HCT116 (cell line): Measurements from ENCODE around the gene JSRP1. TPM values are rescaled to one million over a fixed set of nuclear protein-coding genes. Genes with fewer than 3 reads are reported as not detected.

Experiments
- ATAC-seq: fragments of 200-7000 bp; cut with Tn5 transposase; 2 replicates; pipeline ENCODE4 v1.9.1; 2020; ENCODE audit warnings: mild to moderate bottlenecking, moderate library complexity
- BruUV-seq: library from RNA; stranded (reverse); fragments of 400-500 nt; replicated peaks from 2 replicates; lab custom pipeline; 2021; lab: Mats Ljungman, UMichigan
- CTCF ChIA-PET: fragments of 300-600 bp; sonication (Branson Sonifier 250); formaldehyde crosslinking; loops from one replicate; lab custom pipeline; 2021; ENCODE audit warnings: antibody characterized with exemption; lab: Charles Lee
- POLR2A ChIA-PET: fragments of 300-600, 350-600 bp; sonication (Branson Sonifier 250); formaldehyde crosslinking; loops from one replicate; lab custom pipeline; 2021; ENCODE audit warnings: antibody characterized with exemption; lab: Charles Lee
- RAD21 ChIA-PET, 2 experiments: fragments of 300-600 bp; sonication (Branson Sonifier 250); formaldehyde crosslinking; loops; one replicate each; lab custom pipeline; 2023; ENCODE audit warnings: low total read pairs in 2 of 2; ENCODE audit not compliant: uncharacterized antibody in 2 of 2, unreplicated experiment in 2 of 2, low non-redundant PET in 1 of 2; lab: Charles Lee
- DNase-seq: peaks from one replicate; pipeline ENCODE4 v3.0.0-alpha.2; 2010; ENCODE audit warnings: low read depth, low spot score
- H2AFZ ChIP-seq: fragments of 200-600 bp; shearing (Covaris generic), sonication (generic); 2 replicates; pipeline ENCODE4 v1.6.1; 2017; ENCODE audit warnings: low read depth, mixed run types, mixed read lengths, antibody characterized with exemption, low read length; ENCODE audit not compliant: poor library complexity, severe bottlenecking
- H3K27ac ChIP-seq: 2 replicates; pipeline ENCODE4 v1.5.1; 2012; ENCODE audit warnings: low read depth, low read length
- H3K27me3 ChIP-seq: fragments of 200-600 bp; sonication (generic); 2 replicates; pipeline ENCODE4 v1.6.1; 2016; ENCODE audit warnings: mixed run types, low read length, mixed read lengths; ENCODE audit not compliant: insufficient read depth
- H3K36me3 ChIP-seq, 2 experiments: fragments of 200-500 bp in 1 of 2; fragments of 200-600 bp in 1 of 2; sonication (Bioruptor generic) in 1 of 2; sonication (generic) in 1 of 2; 2 replicates each; pipeline versions ENCODE4 v1.5.1 to v1.6.1; 2014 to 2016; ENCODE audit warnings: low read length in 2 of 2, inconsistent platforms in 1 of 2, mixed read lengths in 1 of 2, mixed run types in 1 of 2; ENCODE audit not compliant: insufficient read depth in 2 of 2, control insufficient read depth in 1 of 2
- H3K4me1 ChIP-seq, 2 experiments: fragments of 200-600 bp in 1 of 2; sonication (generic) in 1 of 2; 2 replicates each; pipeline versions ENCODE4 v1.5.1 to v1.6.1; 2012 to 2017; ENCODE audit warnings: low read length in 2 of 2, inconsistent platforms in 1 of 2, mild to moderate bottlenecking in 1 of 2, mixed read lengths in 1 of 2, mixed run types in 1 of 2, moderate library complexity in 1 of 2; ENCODE audit not compliant: insufficient read depth in 2 of 2, control insufficient read depth in 1 of 2
- H3K4me2 ChIP-seq: fragments of 200-600 bp; sonication (generic); 2 replicates; pipeline ENCODE4 v1.6.1; 2017; ENCODE audit warnings: mixed run types, low read length, mixed read lengths
- H3K4me3 ChIP-seq, 2 experiments: fragments of 200-600 bp in 1 of 2; sonication (generic) in 1 of 2; replicated peaks in 1 of 2; 2 replicates each; pipeline ENCODE4 v1.5.1; 2011 to 2016; ENCODE audit warnings: low read length in 2 of 2, control low read depth in 1 of 2, low read depth in 1 of 2, mild to moderate bottlenecking in 1 of 2, mixed read lengths in 1 of 2, mixed run types in 1 of 2
- H3K79me2 ChIP-seq: fragments of 200-600 bp; sonication (generic); 2 replicates; pipeline ENCODE4 v1.6.1; 2017; ENCODE audit warnings: mild to moderate bottlenecking, mixed run types, low read length, moderate library complexity, mixed read lengths; ENCODE audit not compliant: insufficient read depth
- H3K9ac ChIP-seq: fragments of 200-600 bp; sonication (generic); 2 replicates; pipeline ENCODE4 v1.6.1; 2016; ENCODE audit warnings: low read length, mixed read lengths
- H3K9me2 ChIP-seq: fragments of 200-600 bp; sonication (generic), shearing (Covaris generic); 2 replicates; pipeline ENCODE4 v1.6.1; 2017; ENCODE audit warnings: mixed run types, mild to moderate bottlenecking, moderate library complexity; ENCODE audit not compliant: insufficient read depth
- H3K9me3 ChIP-seq, 2 experiments: fragments of 200-500 bp in 1 of 2; fragments of 200-600 bp in 1 of 2; sonication (Bioruptor generic) in 1 of 2; sonication (generic) in 1 of 2; 2 replicates each; pipeline ENCODE4 v1.6.1; 2014 to 2017; ENCODE audit warnings: low read length in 2 of 2, mixed read lengths in 2 of 2, inconsistent platforms in 1 of 2, low read depth in 1 of 2, mild to moderate bottlenecking in 1 of 2, mixed run types in 1 of 2, moderate library complexity in 1 of 2; ENCODE audit not compliant: control insufficient read depth in 1 of 2, insufficient read depth in 1 of 2
- H4K20me1 ChIP-seq: fragments of 200-600 bp; sonication (generic), shearing (Covaris generic); 2 replicates; pipeline ENCODE4 v1.6.1; 2017; ENCODE audit warnings: mixed run types, mild to moderate bottlenecking, moderate library complexity; ENCODE audit not compliant: insufficient read depth
- CBX3 ChIP-seq: IDR thresholded peaks from 2 replicates; pipeline ENCODE4 v1.6.1; 2012; ENCODE audit warnings: low read depth
- CEBPB ChIP-seq: IDR thresholded peaks from 2 replicates; pipeline ENCODE4 v1.6.1; 2012; ENCODE audit warnings: low read depth
- EGR1 ChIP-seq: IDR thresholded peaks from 2 replicates; pipeline ENCODE4 v1.6.1; 2012; ENCODE audit warnings: low read depth
- ELF1 ChIP-seq: IDR thresholded peaks from 2 replicates; pipeline ENCODE4 v1.6.1; 2012; ENCODE audit warnings: low read depth, borderline replicate concordance
- EZH2 ChIP-seq: fragments of 200-600 bp; sonication (generic); IDR thresholded peaks from 2 replicates; pipeline ENCODE4 v1.6.1; 2017; ENCODE audit warnings: antibody characterized with exemption, mixed run types
- EZH2phosphoT487 ChIP-seq: fragments of 200-600 bp; IDR thresholded peaks from 2 replicates; pipeline ENCODE4 v1.6.1; 2018; ENCODE audit warnings: antibody characterized with exemption, borderline replicate concordance
- FOSL1 ChIP-seq: IDR thresholded peaks from 2 replicates; pipeline ENCODE4 v1.6.1; 2012; ENCODE audit warnings: low read depth
- JUND ChIP-seq: IDR thresholded peaks from 2 replicates; pipeline ENCODE4 v1.6.1; 2012
- POLR2AphosphoS5 ChIP-seq: IDR thresholded peaks from 2 replicates; pipeline ENCODE4 v1.6.1; 2011; ENCODE audit warnings: mild to moderate bottlenecking, low read depth, low read length, moderate library complexity
- RAD21 ChIP-seq: IDR thresholded peaks from 2 replicates; pipeline ENCODE4 v1.6.1; 2012; ENCODE audit warnings: low read depth, mild to moderate bottlenecking
- SIN3A ChIP-seq: IDR thresholded peaks from 2 replicates; pipeline ENCODE4 v1.6.1; 2012; ENCODE audit warnings: low read depth
- SRF ChIP-seq: IDR thresholded peaks from 2 replicates; pipeline ENCODE4 v1.6.1; 2012; ENCODE audit warnings: low read depth
- TCF7L2 ChIP-seq: IDR thresholded peaks from 2 replicates; pipeline ENCODE4 v1.7.0; 2011; ENCODE audit warnings: borderline replicate concordance, inconsistent platforms; ENCODE audit not compliant: insufficient read depth, insufficient read length; ENCODE audit errors: extremely low read depth
- YY1 ChIP-seq: IDR thresholded peaks from 2 replicates; pipeline ENCODE4 v1.6.1; 2011; ENCODE audit warnings: low read length, low read depth, moderate library complexity, mild to moderate bottlenecking; ENCODE audit not compliant: insufficient replicate concordance; ENCODE audit errors: extremely low read depth
- ZBTB33 ChIP-seq: IDR thresholded peaks from 2 replicates; pipeline ENCODE4 v1.6.1; 2011; ENCODE audit warnings: mild to moderate bottlenecking, low read length, moderate library complexity; ENCODE audit not compliant: insufficient replicate concordance; ENCODE audit errors: extremely low read depth
- ZFX ChIP-seq: fragments of 450-650 bp; IDR thresholded peaks from 2 replicates; pipeline ENCODE4 v1.6.1; 2017
- ZNF274 ChIP-seq: fragments of 200-500 bp; sonication (Bioruptor generic); IDR thresholded peaks from 2 replicates; pipeline ENCODE4 v1.6.1; 2014; ENCODE audit warnings: mild to moderate bottlenecking, low read depth, low read length, inconsistent platforms
- intact Hi-C: fragments of 100-400 bp; cut with micrococcal nuclease; formaldehyde crosslinking; loops from 2 replicates; pipeline ENCODE4 v1.10.0; 2022
- total RNA-seq: library from RNA; stranded (reverse); gene quantifications from one replicate; pipeline ENCODE4 v1.2.1, GENCODE V29; 2021; ENCODE audit not compliant: unreplicated experiment
- TF ChIP-seq, protein P1 (sequence below): IDR thresholded peaks from 2 replicates; pipeline ENCODE4 v1.6.1; 2012

JSRP1 gene
- total RNA-seq, 1 experiment from 2014 or later: 0.30 TPM

- Histone ChIP-seq H3K36me3 (peaks cover 36 to 59% of the 10 kb centered on the region in 2 experiments), H3K4me1 (0 out of 4 replicates have a peak, but pooled peaks cover 0 to 4% of the 10 kb centered on the region in 2 experiments), H3K9ac (no peak overlapping the region), H3K79me2 (peaks cover 45% of the 10 kb centered on the region), H4K20me1 (peaks cover 6% of the 10 kb centered on the region; the same call in 1 of the 2 replicates)
- TF ChIP-seq JUND (no peak), ELF1 (no peak), EZH2phosphoT487 (no peak), SIN3A (no peak), ZBTB33 (no peak), RAD21 (no peak), EGR1 (no peak), POLR2AphosphoS5 (no peak), YY1 (no peak), ZFX (no peak), FOSL1 (no peak), ZNF274 (no peak), EZH2 (no peak), TCF7L2 (no peak), CEBPB (no peak), SRF (no peak), CBX3 (no peak)
- TF ChIP-seq, protein P1, sequence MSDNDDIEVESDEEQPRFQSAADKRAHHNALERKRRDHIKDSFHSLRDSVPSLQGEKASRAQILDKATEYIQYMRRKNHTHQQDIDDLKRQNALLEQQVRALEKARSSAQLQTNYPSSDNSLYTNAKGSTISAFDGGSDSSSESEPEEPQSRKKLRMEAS: no peak
- TF ChIP-seq, all 23 proteins: peak for 0
- H3K4me2 ChIP-seq: no peak overlapping the region
- ATAC-seq: peak; percentile 46
- ChIA-PET RAD21 (no interaction called here), CTCF (no interaction called here), POLR2A (no interaction called here)
- intact Hi-C loops: no loop called here
- no peaks in the 10 kb centered on the region for H3K9me2 ChIP-seq
- H3K27ac ChIP-seq: no peak overlapping the region; the same call in 1 of the 2 replicates
- no TSS peak for BruUV-seq
- DNase-seq: no peak
- H3K4me3 ChIP-seq: no peak overlapping the region
- no peaks in the 10 kb centered on the region for H3K9me3 ChIP-seq
- no peaks in the 10 kb centered on the region for H3K27me3 ChIP-seq
- H2AFZ ChIP-seq: no peak overlapping the region
These were observed 9.3 kb downstream of the JSRP1 start for GRCh38 chr19:2246801-2247361.
